Stimulated activated CD8-positive, alpha-beta memory T cell treated with anti-CD3 and anti-CD28 coated beads, Interleukin-7, amount 100 ng/mL, for 4 hours (primary cell): Measurements from ENCODE around the gene MAPK8IP1.
"Not testable (repeated sequence)": the region's sequence is repeated elsewhere in the genome, so short reads cannot be mapped to it uniquely, and the experiment has no call there.

ENCODE experiments used
- DNase-seq, 2 donors: peaks; one replicate each; pipeline ENCODE4 v3.0.0-alpha.2; 2020; ENCODE audit warnings: low read depth in 2 of 2

MAPK8IP1 gene

GRCh38 chr11:45889966-45890365 is 4.5 kb downstream of the MAPK8IP1 start:
- DNase-seq: no peak

GRCh38 chr11:45890886-45891550 is 5.6 kb downstream of the MAPK8IP1 start:
- DNase-seq: no peak

GRCh38 chr11:45892856-45893255 is 7.4 kb downstream of the MAPK8IP1 start:
- no peak for DNase-seq

DNA sequence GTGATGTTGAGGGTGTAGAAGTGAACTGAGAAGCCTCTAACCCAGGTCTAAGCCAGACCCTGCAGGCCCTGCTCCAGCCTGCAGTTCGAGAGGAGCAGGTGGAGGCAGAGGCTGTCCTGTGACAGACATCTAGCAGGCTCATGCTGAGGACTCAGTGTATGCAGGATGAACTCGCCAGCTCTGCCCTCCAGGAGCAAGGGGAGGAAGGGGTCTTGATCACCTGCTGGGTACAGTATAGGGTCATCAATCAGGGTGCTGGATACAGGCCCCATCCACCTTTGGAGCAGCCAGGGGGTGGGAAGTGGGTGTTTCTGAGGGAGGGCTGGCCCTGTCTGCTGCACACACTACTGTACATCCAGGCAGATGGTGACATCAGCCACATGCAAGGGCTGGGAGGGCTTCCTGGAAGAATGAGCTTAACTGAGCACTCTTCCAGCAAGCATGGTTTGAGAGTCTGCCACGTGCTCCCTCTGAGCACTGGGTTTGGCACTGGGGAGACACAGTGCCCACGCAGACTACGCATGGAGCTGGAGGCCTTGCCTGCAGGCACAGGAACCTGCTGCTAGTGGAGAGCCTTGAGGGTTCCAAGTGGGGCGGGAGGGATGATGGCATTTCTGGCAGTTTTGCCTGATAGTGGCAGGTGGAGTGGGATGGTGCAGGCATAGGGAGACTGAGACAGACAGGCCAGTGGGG is 9.2 kb downstream of the MAPK8IP1 start:
- no peak for DNase-seq

- DNase-seq: no peak
These were observed 10.3 kb downstream of the MAPK8IP1 start for GRCh38 chr11:45895553-45896259.

DNA sequence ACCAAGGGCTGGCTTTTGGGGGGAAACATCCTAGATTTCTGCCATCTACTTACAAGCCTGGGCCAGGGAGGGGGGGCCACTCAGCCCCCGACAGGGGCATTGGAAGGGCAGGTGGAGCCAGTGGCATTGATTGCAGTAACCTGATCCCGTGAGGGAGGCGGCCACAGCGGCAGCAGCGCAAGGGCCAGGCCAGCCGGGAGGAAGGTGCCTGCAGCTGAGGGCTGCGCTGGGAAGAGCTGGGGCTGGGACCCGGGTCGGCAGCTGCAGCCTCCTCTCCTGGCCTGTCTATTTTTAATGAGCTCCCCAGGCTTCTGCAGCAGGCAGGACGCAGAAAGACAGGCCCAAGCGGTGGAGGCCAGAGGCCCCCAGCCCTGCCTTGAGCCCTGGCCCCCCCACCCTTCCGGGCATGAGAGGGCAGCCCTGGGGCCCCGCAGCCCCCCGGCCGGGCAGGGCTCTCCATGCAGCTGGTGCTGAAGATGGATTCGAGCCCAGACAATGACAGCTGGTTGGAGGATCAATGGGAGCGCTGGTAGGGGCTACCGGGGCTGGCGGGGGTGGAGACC is 11.1 kb downstream of the MAPK8IP1 start:
- DNase-seq: no peak

- DNase-seq: no peak
These were observed 12.1 kb downstream of the MAPK8IP1 start for GRCh38 chr11:45897556-45897955.

DNA sequence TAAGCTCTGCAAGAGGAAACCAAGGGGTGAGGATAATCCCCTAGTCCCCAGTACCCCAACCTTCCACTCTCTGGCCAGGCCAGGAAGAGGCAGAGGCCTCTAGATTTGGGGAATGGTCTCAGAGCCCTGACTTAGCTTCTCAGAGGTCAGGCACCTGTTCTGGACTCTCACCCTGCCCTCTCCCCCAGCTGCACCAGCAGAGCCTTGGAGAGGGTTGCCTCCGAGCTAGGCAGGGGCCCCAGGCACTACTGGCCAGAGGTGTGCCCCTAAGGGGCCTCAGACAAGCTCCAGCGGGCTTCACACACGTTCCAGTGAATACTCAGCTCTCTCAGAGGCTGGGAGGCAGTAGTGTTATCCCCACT is 13.6 kb downstream of the MAPK8IP1 start:
- no peak for DNase-seq

- DNase-seq: peak; percentile 26 to 63
These were observed 14.2 kb downstream of the MAPK8IP1 start for GRCh38 chr11:45899448-45900174.

DNA sequence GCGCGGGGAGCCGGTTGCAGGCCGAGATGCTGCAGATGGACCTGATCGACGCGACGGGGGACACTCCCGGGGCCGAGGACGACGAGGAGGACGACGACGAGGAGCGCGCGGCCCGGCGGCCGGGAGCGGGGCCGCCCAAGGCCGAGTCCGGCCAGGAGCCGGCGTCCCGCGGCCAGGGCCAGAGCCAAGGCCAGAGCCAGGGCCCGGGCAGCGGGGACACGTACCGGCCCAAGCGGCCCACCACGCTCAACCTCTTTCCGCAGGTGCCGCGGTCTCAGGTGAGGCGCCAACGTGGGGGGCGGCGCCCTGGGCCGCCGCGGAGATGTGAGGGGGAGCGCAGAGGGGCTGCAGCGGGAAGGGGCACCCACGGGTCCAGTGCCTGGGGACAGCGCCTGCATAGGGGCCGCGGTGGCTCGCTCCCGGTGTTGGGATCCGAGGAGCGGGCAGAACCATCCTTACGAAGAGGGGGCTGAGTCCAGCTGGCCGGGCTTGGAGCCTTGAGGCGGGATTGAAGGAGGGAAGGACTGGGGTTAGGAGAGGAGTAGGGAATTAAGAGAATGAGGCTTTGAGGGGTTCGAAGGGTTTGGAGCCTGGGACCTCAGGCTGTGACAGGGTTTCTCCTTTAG is 14.8 kb downstream of the MAPK8IP1 start:
- not testable (repeated sequence) for DNase-seq

- no peak for DNase-seq
These were observed 15.6 kb downstream of the MAPK8IP1 start for GRCh38 chr11:45900916-45901617.

GRCh38 chr11:45901626-45902025 is 16.2 kb downstream of the MAPK8IP1 start:
- DNase-seq: no peak

DNA sequence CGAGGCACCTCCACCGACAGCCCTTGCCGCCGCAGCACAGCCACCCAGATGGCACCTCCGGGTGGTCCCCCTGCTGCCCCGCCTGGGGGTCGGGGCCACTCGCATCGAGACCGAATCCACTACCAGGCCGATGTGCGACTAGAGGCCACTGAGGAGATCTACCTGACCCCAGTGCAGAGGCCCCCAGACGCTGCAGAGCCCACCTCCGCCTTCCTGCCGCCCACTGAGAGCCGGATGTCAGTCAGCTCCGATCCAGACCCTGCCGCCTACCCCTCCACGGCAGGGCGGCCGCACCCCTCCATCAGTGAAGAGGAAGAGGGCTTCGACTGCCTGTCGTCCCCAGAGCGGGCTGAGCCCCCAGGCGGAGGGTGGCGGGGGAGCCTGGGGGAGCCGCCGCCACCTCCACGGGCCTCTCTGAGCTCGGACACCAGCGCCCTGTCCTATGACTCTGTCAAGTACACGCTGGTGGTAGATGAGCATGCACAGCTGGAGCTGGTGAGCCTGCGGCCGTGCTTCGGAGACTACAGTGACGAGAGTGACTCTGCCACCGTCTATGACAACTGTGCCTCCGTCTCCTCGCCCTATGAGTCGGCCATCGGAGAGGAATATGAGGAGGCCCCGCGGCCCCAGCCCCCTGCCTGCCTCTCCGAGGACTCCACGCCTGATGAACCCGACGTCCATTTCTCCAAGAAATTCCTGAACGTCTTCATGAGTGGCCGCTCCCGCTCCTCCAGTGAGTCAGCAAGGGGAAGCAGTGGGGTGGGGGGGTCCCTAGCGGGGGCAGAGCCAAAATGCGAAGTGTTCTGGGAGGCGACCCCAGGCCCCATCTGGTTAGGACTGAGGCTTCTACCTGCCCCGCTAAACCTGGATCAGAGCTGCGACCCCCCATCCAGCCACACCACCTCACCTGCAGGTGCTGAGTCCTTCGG is 17.3 kb downstream of the MAPK8IP1 start:
- DNase-seq: no peak

GRCh38 chr11:45904309-45904915 is 19.0 kb downstream of the MAPK8IP1 start:
- no peak for DNase-seq

- no peak for DNase-seq
These were observed 19.6 kb downstream of the MAPK8IP1 start for GRCh38 chr11:45905095-45905494.

- not testable (repeated sequence) for DNase-seq
These were observed 20.1 kb downstream of the MAPK8IP1 start for GRCh38 chr11:45905576-45905975.

GRCh38 chr11:45906096-45906682 is 20.7 kb downstream of the MAPK8IP1 start:
- DNase-seq: no peak

DNA sequence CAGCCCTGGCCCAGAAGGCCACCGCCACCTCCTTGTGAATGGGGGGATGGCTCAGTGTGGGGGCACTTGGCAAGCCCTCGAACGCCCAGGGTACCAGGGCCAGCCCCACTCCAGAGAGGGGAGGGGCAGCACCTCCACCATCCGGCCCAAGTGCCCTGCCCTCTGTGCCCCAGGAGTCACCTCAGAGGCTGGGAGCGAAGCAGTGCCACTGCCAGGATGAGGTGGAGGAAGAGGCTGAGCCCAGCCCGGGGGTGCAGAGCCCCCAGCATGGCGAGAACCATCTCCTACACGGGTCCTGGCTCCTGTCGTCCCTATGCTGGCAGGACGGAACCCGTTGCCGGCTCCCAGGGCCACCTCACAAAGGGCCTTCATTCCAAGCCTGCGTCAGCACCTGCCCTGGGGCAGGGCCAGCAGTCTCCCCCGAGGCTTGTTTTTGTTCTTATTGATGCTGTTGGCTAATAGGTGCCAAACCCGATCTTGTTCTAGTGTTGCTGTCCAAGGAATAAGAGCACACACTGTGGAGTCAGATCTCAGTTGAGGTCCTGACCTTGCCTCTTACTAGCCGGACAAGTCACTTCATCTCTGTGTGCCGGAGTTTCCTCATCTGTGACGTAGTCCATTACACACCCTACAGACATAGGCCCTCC is 21.6 kb downstream of the MAPK8IP1 start, which contains the start of gene FREY1:
FREY1 (minus strand) TSS at position 307 of the 647 bp plus-strand sequence; CDS start at position 281, 26 bp downstream.
- no peak for DNase-seq
